A673 (cell line): ENCODE measurements around the gene RGS17.

Experiments used
- EZH2 ChIP-seq: fragments of 200-600 bp; sonication (generic); IDR thresholded peaks from 2 replicates; pipeline ENCODE4 v1.6.1; 2017; ENCODE audit warnings: borderline replicate concordance, low read depth, mild to moderate bottlenecking, mixed read lengths, antibody characterized with exemption, low read length; ENCODE audit not compliant: poor library complexity, severe bottlenecking
- TF ChIP-seq, protein P1 (sequence below): fragments of 300-800, 200-600 bp; sonication (generic); conservative IDR thresholded peaks from 2 replicates; pipeline ENCODE4 v1.5.1; 2017; ENCODE audit warnings: low read depth, mild to moderate bottlenecking, antibody characterized with exemption, low read length, moderate library complexity, mixed read lengths

GRCh38 chr6:153087436-153087835, 43.6 kb downstream of the RGS17 start:
- TF ChIP-seq, protein P1, sequence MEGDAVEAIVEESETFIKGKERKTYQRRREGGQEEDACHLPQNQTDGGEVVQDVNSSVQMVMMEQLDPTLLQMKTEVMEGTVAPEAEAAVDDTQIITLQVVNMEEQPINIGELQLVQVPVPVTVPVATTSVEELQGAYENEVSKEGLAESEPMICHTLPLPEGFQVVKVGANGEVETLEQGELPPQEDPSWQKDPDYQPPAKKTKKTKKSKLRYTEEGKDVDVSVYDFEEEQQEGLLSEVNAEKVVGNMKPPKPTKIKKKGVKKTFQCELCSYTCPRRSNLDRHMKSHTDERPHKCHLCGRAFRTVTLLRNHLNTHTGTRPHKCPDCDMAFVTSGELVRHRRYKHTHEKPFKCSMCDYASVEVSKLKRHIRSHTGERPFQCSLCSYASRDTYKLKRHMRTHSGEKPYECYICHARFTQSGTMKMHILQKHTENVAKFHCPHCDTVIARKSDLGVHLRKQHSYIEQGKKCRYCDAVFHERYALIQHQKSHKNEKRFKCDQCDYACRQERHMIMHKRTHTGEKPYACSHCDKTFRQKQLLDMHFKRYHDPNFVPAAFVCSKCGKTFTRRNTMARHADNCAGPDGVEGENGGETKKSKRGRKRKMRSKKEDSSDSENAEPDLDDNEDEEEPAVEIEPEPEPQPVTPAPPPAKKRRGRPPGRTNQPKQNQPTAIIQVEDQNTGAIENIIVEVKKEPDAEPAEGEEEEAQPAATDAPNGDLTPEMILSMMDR, result no peak
- TF ChIP-seq EZH2, result no peak
